ENCODE results near the gene GPR179.

DNA sequence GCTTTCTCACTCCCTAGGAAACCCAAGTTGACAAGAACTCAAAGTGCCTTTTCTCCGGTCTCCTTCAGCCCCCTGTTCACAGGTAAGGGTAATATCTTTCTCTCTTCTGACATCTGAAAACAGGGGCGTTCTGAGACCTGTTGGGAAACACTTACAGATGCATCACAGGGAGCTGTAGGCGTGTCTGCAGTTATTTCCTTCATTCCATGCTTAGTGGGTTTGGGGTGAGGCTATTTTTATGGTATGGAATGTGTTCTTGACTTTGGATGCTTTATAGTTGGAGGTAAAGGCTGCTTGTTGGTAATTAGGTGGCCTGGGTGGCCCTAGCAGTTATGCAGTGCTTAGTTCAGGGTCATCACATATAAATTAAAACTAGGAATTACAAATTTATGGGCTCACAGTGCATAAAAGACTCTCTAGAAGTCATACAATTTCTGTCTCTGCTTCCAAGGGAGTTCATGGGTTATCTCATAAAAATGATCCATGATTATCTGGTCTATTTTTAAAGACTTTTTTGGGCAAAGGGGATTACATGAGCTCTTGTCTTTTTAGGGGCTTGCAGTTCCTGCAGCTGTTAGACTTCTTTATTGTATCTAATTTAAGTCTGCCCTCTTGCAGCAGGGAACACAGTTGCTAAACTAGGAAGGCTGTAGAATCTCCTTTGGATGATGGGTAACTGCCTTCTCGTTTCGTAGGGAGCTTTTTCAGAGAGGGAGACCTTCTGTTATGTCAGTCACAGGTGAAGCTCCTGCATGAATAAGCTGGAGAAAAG lies 18.1 kb upstream of the GPR179 start:
- TF ChIP-seq, protein P1, sequence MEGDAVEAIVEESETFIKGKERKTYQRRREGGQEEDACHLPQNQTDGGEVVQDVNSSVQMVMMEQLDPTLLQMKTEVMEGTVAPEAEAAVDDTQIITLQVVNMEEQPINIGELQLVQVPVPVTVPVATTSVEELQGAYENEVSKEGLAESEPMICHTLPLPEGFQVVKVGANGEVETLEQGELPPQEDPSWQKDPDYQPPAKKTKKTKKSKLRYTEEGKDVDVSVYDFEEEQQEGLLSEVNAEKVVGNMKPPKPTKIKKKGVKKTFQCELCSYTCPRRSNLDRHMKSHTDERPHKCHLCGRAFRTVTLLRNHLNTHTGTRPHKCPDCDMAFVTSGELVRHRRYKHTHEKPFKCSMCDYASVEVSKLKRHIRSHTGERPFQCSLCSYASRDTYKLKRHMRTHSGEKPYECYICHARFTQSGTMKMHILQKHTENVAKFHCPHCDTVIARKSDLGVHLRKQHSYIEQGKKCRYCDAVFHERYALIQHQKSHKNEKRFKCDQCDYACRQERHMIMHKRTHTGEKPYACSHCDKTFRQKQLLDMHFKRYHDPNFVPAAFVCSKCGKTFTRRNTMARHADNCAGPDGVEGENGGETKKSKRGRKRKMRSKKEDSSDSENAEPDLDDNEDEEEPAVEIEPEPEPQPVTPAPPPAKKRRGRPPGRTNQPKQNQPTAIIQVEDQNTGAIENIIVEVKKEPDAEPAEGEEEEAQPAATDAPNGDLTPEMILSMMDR (IDR thresholded peaks at IDR 0.05): no peak
- TF ChIP-seq POLR2A (IDR thresholded peaks at IDR 0.05): no peak
- no peak for TF ChIP-seq EP300 (IDR thresholded peaks at IDR 0.05)
